ENCODE data around the gene EDN3. TPM values are rescaled to one million over a fixed set of nuclear protein-coding genes. Genes with fewer than 3 reads are reported as not detected.
"Not testable (repeated sequence)": the region's sequence is repeated elsewhere in the genome, so short reads cannot be mapped to it uniquely, and the experiment has no call there.

Gene EDN3
- total RNA-seq, 3 donors from 2014 or later (not counting 1 experiment from before 2014, with no cell fraction given) = 0.24 to 0.53 (median 0.41) TPM

GRCh38 chr20:59352990-59353389, 52.6 kb downstream of the EDN3 start:
- no peak overlapping the region for H3K27ac ChIP-seq (ENCODE audit: low read length)
- Mint-ChIP-seq H3K4me1 (peaks cover 0 to 11% of the 10 kb centered on the region in 2 donors), H3K36me3 (no peaks in the 10 kb centered on the region), H3K4me3 (no peak overlapping the region), H3K27ac (no peak overlapping the region), H3K27me3 (ENCODE audit: low read depth in 2 of 2) (peaks cover 0 to 3% of the 10 kb centered on the region in 2 donors), H3K9me3 (no peaks in the 10 kb centered on the region)
- no peaks in the 10 kb centered on the region for H3K27me3 ChIP-seq (ENCODE audit: control insufficient read depth, insufficient read depth, low read length)
- no peaks in the 10 kb centered on the region for H3K4me1 ChIP-seq (ENCODE audit: control insufficient read depth, insufficient read depth, low read length)
- H3K4me3 ChIP-seq (ENCODE audit: low read length) = no peak overlapping the region
- intact Hi-C loops (cut with micrococcal nuclease) = no loop called here
- WGBS (ENCODE audit: insufficient coverage) = 96% methylated on average over 9 of the region's 9 CpGs
- no peak for TF ChIP-seq CTCF (IDR thresholded peaks at IDR 0.05)
- no peak for DNase-seq
- ATAC-seq = no peak
- no peaks in the 10 kb centered on the region for H3K36me3 ChIP-seq (ENCODE audit: control insufficient read depth, insufficient read depth, low read length)
- no peaks in the 10 kb centered on the region for H3K9me3 ChIP-seq (ENCODE audit: control insufficient read depth, insufficient read depth, low read length)

GRCh38 chr20:59354460-59354859, 54.0 kb downstream of the EDN3 start:
- Mint-ChIP-seq H3K4me3 (no peak overlapping the region), H3K36me3 (no peaks in the 10 kb centered on the region), H3K27ac (no peak overlapping the region), H3K9me3 (no peaks in the 10 kb centered on the region), H3K27me3 (ENCODE audit: low read depth in 2 of 2) (peaks cover 0 to 3% of the 10 kb centered on the region in 2 donors), H3K4me1 (peaks cover 0 to 11% of the 10 kb centered on the region in 2 donors)
- H3K27me3 ChIP-seq (ENCODE audit: control insufficient read depth, insufficient read depth, low read length) = no peaks in the 10 kb centered on the region
- DNase-seq (no peak), ATAC-seq (no peak)
- no peak overlapping the region for H3K4me3 ChIP-seq (ENCODE audit: low read length)
- WGBS (ENCODE audit: insufficient coverage) = 95% methylated on average over 6 of the region's 6 CpGs
- H3K27ac ChIP-seq (ENCODE audit: low read length) = no peak overlapping the region
- intact Hi-C loops (cut with micrococcal nuclease) = no loop called here
- no peaks in the 10 kb centered on the region for H3K4me1 ChIP-seq (ENCODE audit: control insufficient read depth, insufficient read depth, low read length)
- no peaks in the 10 kb centered on the region for H3K9me3 ChIP-seq (ENCODE audit: control insufficient read depth, insufficient read depth, low read length)
- H3K36me3 ChIP-seq (ENCODE audit: control insufficient read depth, insufficient read depth, low read length) = no peaks in the 10 kb centered on the region
- no peak for TF ChIP-seq CTCF (IDR thresholded peaks at IDR 0.05)

- no peak for DNase-seq
- Histone ChIP-seq H3K36me3 (ENCODE audit: control insufficient read depth, insufficient read depth, low read length) (no peaks in the 10 kb centered on the region), H3K9me3 (ENCODE audit: control insufficient read depth, insufficient read depth, low read length) (no peaks in the 10 kb centered on the region), H3K4me3 (ENCODE audit: low read length) (no peak overlapping the region), H3K4me1 (ENCODE audit: control insufficient read depth, insufficient read depth, low read length) (no peaks in the 10 kb centered on the region), H3K27ac (ENCODE audit: low read length) (no peak overlapping the region), H3K27me3 (ENCODE audit: control insufficient read depth, insufficient read depth, low read length) (no peaks in the 10 kb centered on the region)
- no peak for TF ChIP-seq CTCF (IDR thresholded peaks at IDR 0.05)
- Mint-ChIP-seq H3K36me3 (no peaks in the 10 kb centered on the region), H3K27ac (no peak overlapping the region), H3K9me3 (no peaks in the 10 kb centered on the region), H3K27me3 (ENCODE audit: low read depth in 2 of 2) (peaks cover 0 to 3% of the 10 kb centered on the region in 2 donors), H3K4me1 (peaks cover 0 to 11% of the 10 kb centered on the region in 2 donors), H3K4me3 (no peak overlapping the region)
- intact Hi-C loops (cut with micrococcal nuclease) = no loop called here
- WGBS (ENCODE audit: insufficient coverage) = 71% methylated on average over 1 of the region's 2 CpGs
- ATAC-seq = no peak
These were observed 54.8 kb downstream of the EDN3 start for GRCh38 chr20:59355242-59355641.

GRCh38 chr20:59356662-59357165, 56.3 kb downstream of the EDN3 start:
- DNase-seq (no peak), ATAC-seq (no peak)
- Histone ChIP-seq H3K9me3 (ENCODE audit: control insufficient read depth, insufficient read depth, low read length) (no peaks in the 10 kb centered on the region), H3K36me3 (ENCODE audit: control insufficient read depth, insufficient read depth, low read length) (no peaks in the 10 kb centered on the region), H3K27me3 (ENCODE audit: control insufficient read depth, insufficient read depth, low read length) (no peaks in the 10 kb centered on the region), H3K4me3 (ENCODE audit: low read length) (no peak overlapping the region), H3K4me1 (ENCODE audit: control insufficient read depth, insufficient read depth, low read length) (no peaks in the 10 kb centered on the region), H3K27ac (ENCODE audit: low read length) (no peak overlapping the region)
- no peaks in the 10 kb centered on the region for H3K36me3 Mint-ChIP-seq
- no peak overlapping the region for H3K27ac Mint-ChIP-seq
- 39% methylated on average over 3 of the region's 4 CpGs for WGBS (ENCODE audit: insufficient coverage)
- peaks cover 7 to 9% of the 10 kb centered on the region in 2 donors for H3K27me3 Mint-ChIP-seq (ENCODE audit: low read depth in 2 of 2)
- intact Hi-C loops (cut with micrococcal nuclease) = no loop called here
- H3K4me1 Mint-ChIP-seq = peaks cover 0 to 11% of the 10 kb centered on the region in 2 donors
- no peak overlapping the region for H3K4me3 Mint-ChIP-seq
- TF ChIP-seq CTCF (IDR thresholded peaks at IDR 0.05) = no peak
- H3K9me3 Mint-ChIP-seq = no peaks in the 10 kb centered on the region

- H3K27me3 ChIP-seq (ENCODE audit: control insufficient read depth, insufficient read depth, low read length); H3K4me3 ChIP-seq (ENCODE audit: low read length); H3K9me3 Mint-ChIP-seq; DNase-seq; H3K27ac ChIP-seq (ENCODE audit: low read length); H3K4me3 Mint-ChIP-seq; H3K4me1 Mint-ChIP-seq; H3K36me3 Mint-ChIP-seq; H3K4me1 ChIP-seq (ENCODE audit: control insufficient read depth, insufficient read depth, low read length); H3K27ac Mint-ChIP-seq; H3K36me3 ChIP-seq (ENCODE audit: control insufficient read depth, insufficient read depth, low read length); H3K9me3 ChIP-seq (ENCODE audit: control insufficient read depth, insufficient read depth, low read length); ATAC-seq; intact Hi-C loops (cut with micrococcal nuclease): not testable (repeated sequence)
- H3K27me3 Mint-ChIP-seq (ENCODE audit: low read depth in 2 of 2) = peaks cover 7 to 16% of the 10 kb centered on the region in 2 donors
- WGBS (ENCODE audit: insufficient coverage) = 67% methylated on average over 2 of the region's 9 CpGs
These were observed 58.4 kb downstream of the EDN3 start for GRCh38 chr20:59358793-59359192.
